PC-9 (cell line): Measurements from ENCODE around the gene GATD1. TPM values are rescaled to one million over a fixed set of nuclear protein-coding genes. Genes with fewer than 3 reads are reported as not detected.

Experiments
- BruUV-seq: library from RNA; stranded (reverse); fragments of 400-500 nt; replicated peaks from 2 replicates; lab custom pipeline; 2021; lab: Mats Ljungman, UMichigan
- CTCF ChIA-PET: fragments of 300-600 bp; sonication (Branson Sonifier 250); formaldehyde crosslinking; loops from one replicate; lab custom pipeline; 2022; ENCODE audit warnings: antibody characterized with exemption; lab: Charles Lee
- POLR2A ChIA-PET: fragments of 300-600 bp; sonication (Branson Sonifier 250); formaldehyde crosslinking; loops from one replicate; lab custom pipeline; 2022; ENCODE audit warnings: antibody characterized with exemption; ENCODE audit not compliant: unreplicated experiment; lab: Charles Lee
- DNase-seq, 2 experiments: peaks; one replicate each; pipeline versions ENCODE4 v3.0.0 to v3.0.0-alpha.2; 2015 to 2022; ENCODE audit warnings: mixed read lengths in 1 of 2
- H2AFZ ChIP-seq: fragments of 200-600 bp; sonication (generic); 2 replicates; pipeline ENCODE4 v1.8.1; 2017; ENCODE audit warnings: antibody characterized with exemption
- H3F3A ChIP-seq: fragments of 200-600 bp; sonication (generic); 2 replicates; pipeline ENCODE4 v1.8.1; 2017; ENCODE audit warnings: antibody characterized with exemption, mild to moderate bottlenecking, low read depth; ENCODE audit not compliant: insufficient read depth
- H3K27ac ChIP-seq: fragments of 200-600 bp; sonication (generic); 2 replicates; pipeline ENCODE4 v1.6.1; 2016; ENCODE audit warnings: mixed run types
- H3K27me3 ChIP-seq: fragments of 200-600 bp; sonication (generic); 2 replicates; pipeline ENCODE4 v1.6.1; 2016; ENCODE audit warnings: low read depth, mixed run types; ENCODE audit not compliant: insufficient read depth
- H3K36me3 ChIP-seq: fragments of 200-600 bp; sonication (generic); 2 replicates; pipeline ENCODE4 v1.6.1; 2016; ENCODE audit warnings: low read depth, mixed run types
- H3K4me1 ChIP-seq: fragments of 200-600 bp; sonication (generic); replicated peaks from 2 replicates; pipeline ENCODE4 v1.6.1; 2016; ENCODE audit warnings: mixed run types; ENCODE audit not compliant: insufficient read depth
- H3K4me2 ChIP-seq: fragments of 200-600 bp; sonication (generic); 2 replicates; pipeline ENCODE4 v1.6.1; 2017; ENCODE audit warnings: mixed run types
- H3K4me3 ChIP-seq: fragments of 200-600 bp; sonication (generic); 2 replicates; pipeline ENCODE4 v1.6.1; 2016; ENCODE audit warnings: mixed run types
- H3K79me2 ChIP-seq: fragments of 200-600 bp; sonication (generic); 2 replicates; pipeline ENCODE4 v1.6.1; 2017; ENCODE audit warnings: low read depth, mixed run types
- H3K9me2 ChIP-seq: fragments of 200-600 bp; sonication (generic); 2 replicates; pipeline ENCODE4 v1.8.1; 2017; ENCODE audit warnings: mild to moderate bottlenecking; ENCODE audit not compliant: insufficient read depth
- H3K9me3 ChIP-seq: fragments of 200-600 bp; sonication (generic); 2 replicates; pipeline ENCODE4 v1.8.1; 2016; ENCODE audit warnings: low read depth; ENCODE audit not compliant: insufficient read depth
- H4K20me1 ChIP-seq: fragments of 200-600 bp; sonication (generic); 2 replicates; pipeline ENCODE4 v1.8.1; 2017; ENCODE audit not compliant: insufficient read depth
- EZH2 ChIP-seq: fragments of 200-600 bp; sonication (generic); IDR thresholded peaks from 2 replicates; pipeline ENCODE4 v1.8.0; 2017; ENCODE audit warnings: antibody characterized with exemption, low read depth
- intact Hi-C: fragments of 100-400 bp; cut with micrococcal nuclease; formaldehyde crosslinking; loops from one replicate; pipeline ENCODE4 v1.10.0; 2022; ENCODE audit not compliant: unreplicated experiment
- total RNA-seq: library from RNA; stranded (reverse); gene quantifications from 2 replicates; pipeline ENCODE4 v1.2.3, GENCODE V29; 2021
- TF ChIP-seq, protein P1 (sequence below): fragments of 200-600 bp; sonication (generic); conservative IDR thresholded peaks from 2 replicates; pipeline ENCODE4 v1.6.1; 2017; ENCODE audit warnings: mixed run types, antibody characterized with exemption, mild to moderate bottlenecking, moderate library complexity

The GATD1 gene
- total RNA-seq, 1 experiment from 2014 or later: 52.7 TPM

GRCh38 chr11:749731-750130, 27.6 kb downstream of the GATD1 start:
- POLR2A ChIA-PET: no interaction called here
- Histone ChIP-seq H3K9me3 (no peaks in the 10 kb centered on the region), H3F3A (peaks cover 32% of the 10 kb centered on the region; the same call in 1 of the 2 replicates), H3K4me3 (peak overlapping the region; percentile 87), H3K27ac (peak overlapping the region; percentile 96; the same call in 1 of the 2 replicates), H2AFZ (no peak overlapping the region), H3K79me2 (peaks cover 75% of the 10 kb centered on the region), H3K4me2 (peak overlapping the region; percentile 93), H3K36me3 (no peaks in the 10 kb centered on the region), H3K4me1 (peaks cover 11% of the 10 kb centered on the region), H4K20me1 (peaks cover 50% of the 10 kb centered on the region), H3K9me2 (no peaks in the 10 kb centered on the region), H3K27me3 (no peaks in the 10 kb centered on the region)
- CTCF ChIA-PET: no interaction called here
- TF ChIP-seq, protein P1, sequence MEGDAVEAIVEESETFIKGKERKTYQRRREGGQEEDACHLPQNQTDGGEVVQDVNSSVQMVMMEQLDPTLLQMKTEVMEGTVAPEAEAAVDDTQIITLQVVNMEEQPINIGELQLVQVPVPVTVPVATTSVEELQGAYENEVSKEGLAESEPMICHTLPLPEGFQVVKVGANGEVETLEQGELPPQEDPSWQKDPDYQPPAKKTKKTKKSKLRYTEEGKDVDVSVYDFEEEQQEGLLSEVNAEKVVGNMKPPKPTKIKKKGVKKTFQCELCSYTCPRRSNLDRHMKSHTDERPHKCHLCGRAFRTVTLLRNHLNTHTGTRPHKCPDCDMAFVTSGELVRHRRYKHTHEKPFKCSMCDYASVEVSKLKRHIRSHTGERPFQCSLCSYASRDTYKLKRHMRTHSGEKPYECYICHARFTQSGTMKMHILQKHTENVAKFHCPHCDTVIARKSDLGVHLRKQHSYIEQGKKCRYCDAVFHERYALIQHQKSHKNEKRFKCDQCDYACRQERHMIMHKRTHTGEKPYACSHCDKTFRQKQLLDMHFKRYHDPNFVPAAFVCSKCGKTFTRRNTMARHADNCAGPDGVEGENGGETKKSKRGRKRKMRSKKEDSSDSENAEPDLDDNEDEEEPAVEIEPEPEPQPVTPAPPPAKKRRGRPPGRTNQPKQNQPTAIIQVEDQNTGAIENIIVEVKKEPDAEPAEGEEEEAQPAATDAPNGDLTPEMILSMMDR: no peak
- no peak for TF ChIP-seq EZH2
- no TSS peak for BruUV-seq
- no peak for DNase-seq
- intact Hi-C loops: loop anchor here (5.0 kb wide), 1 partner anchor 48 kb away; the partner anchor contains the start of gene SLC25A22

DNA sequence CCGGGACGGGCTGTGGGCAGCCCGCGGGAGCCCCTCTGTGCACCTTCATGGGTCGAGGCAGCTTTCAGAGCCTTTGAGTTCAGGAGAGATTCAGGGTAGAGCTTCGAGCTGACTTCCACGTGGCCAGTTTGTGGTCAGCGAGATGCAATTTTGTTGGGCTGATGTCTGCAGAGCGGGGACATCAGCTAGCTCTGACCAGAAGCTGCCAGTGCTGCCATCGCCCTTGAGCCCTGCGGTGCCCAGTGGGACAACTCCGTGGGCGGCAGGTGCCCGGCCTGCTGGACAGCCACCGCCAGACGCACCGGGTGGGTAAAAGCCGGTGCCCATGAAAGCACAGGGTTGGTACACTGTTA, 29.3 kb downstream of the GATD1 start:
- no peaks in the 10 kb centered on the region for H3K27me3 ChIP-seq
- TF ChIP-seq, protein P1: no peak
- TF ChIP-seq EZH2: no peak
- intact Hi-C loops: loop anchor here (5.0 kb wide), 1 partner anchor 49 kb away; the partner anchor contains the start of gene SLC25A22
- H3K79me2 ChIP-seq: peaks cover 57% of the 10 kb centered on the region
- peaks cover 25% of the 10 kb centered on the region; the same call in 1 of the 2 replicates for H3F3A ChIP-seq
- ChIA-PET POLR2A (interaction anchor here (0.6 to 0.7 kb wide), 4 partner anchors 9 to 191 kb away, joined by 3 to 12 read pairs (median 4); no protein-coding TSS in a partner anchor), CTCF (interaction anchor here (0.5 to 1.2 kb wide), 2 partner anchors 21 to 52 kb away, joined by 3 to 7 read pairs; partner anchors contain the start of gene TMEM80)
- no peaks in the 10 kb centered on the region for H3K9me2 ChIP-seq
- H4K20me1 ChIP-seq: peaks cover 32% of the 10 kb centered on the region
- peak overlapping the region; percentile 93 for H3K4me2 ChIP-seq
- no peaks in the 10 kb centered on the region for H3K9me3 ChIP-seq
- peak overlapping the region; percentile 96 for H3K27ac ChIP-seq
- TSS peak; percentile 65 for BruUV-seq
- peaks cover 11% of the 10 kb centered on the region for H3K4me1 ChIP-seq
- peak overlapping the region; percentile 87 for H3K4me3 ChIP-seq
- DNase-seq: no peak
- no peaks in the 10 kb centered on the region for H3K36me3 ChIP-seq
- H2AFZ ChIP-seq: no peak overlapping the region

DNA sequence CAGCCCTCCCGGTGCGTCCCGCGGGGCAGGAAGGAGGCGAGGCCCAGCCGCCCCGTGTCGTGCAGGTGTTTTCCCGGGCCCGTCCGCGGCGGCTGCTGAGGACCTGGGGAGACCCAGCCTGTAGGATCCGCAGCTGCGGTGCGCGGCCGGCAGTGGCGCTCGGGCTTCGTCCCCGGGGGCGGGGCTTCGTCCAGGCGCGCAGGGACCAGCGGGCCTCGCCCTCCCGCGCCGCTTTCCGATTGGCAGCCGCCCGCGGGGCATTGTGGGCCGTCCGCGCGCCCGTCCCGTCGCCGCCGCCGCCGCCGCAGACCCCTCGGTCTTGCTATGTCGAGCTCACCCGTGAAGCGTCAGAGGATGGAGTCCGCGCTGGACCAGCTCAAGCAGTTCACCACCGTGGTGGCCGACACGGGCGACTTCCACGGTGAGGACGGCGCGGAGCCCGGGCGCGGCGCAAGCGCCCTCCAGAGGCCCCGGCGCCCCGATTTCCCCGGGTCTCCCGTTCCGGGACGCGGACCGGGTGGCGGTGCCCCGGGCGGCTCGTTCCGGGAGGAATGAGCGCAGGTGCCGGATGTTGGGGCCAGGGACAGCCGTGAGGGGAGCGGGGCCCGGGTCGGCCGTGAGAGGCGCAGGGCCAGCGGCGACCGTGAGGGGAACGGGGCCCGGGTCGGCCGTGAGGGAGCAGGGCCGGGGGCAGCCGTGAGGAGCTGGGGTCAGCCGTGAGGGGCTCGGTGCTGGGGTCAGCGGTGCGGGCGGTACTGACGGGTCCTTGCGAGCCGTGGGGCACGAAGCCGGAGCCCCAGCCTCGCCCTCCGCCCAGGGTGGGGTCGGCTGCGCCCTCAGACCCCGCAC, 29.9 kb downstream of the GATD1 start, which contains the start of gene TALDO1:
TSS of gene TALDO1 (plus strand) at position 307 of the 849 bp plus-strand sequence. CDS start at position 325, 18 bp downstream.
- CTCF ChIA-PET: interaction anchor here (0.5 kb wide), 1 partner anchor 52 kb away, joined by 3 read pairs; the partner anchor contains the start of gene TMEM80
- peak; percentile 65 to 89 for DNase-seq
- Histone ChIP-seq H3K27ac (peak within 1 kb of the TSS; percentile 96), H3K4me1 (peaks cover 11% of the 10 kb centered on the region), H3F3A (peaks cover 20% of the 10 kb centered on the region; the same call in 1 of the 2 replicates), H3K9me3 (no peaks in the 10 kb centered on the region), H4K20me1 (peaks cover 26% of the 10 kb centered on the region), H3K9me2 (no peaks in the 10 kb centered on the region), H3K4me2 (peak within 1 kb of the TSS; percentile 96), H3K4me3 (peak within 1 kb of the TSS; percentile 87), H3K27me3 (no peaks in the 10 kb centered on the region), H2AFZ (peak within 1 kb of the TSS; percentile 74; the same call in 1 of the 2 replicates), H3K36me3 (no peaks in the 10 kb centered on the region), H3K79me2 (peaks cover 51% of the 10 kb centered on the region)
- BruUV-seq: no TSS peak
- no peak for TF ChIP-seq EZH2
- TF ChIP-seq, protein P1: no peak
- intact Hi-C loops: loop anchor here (1.0 to 5.0 kb wide), 3 partner anchors 19 to 50 kb away; partner anchors contain the start of genes EPS8L2 and SLC25A22
- POLR2A ChIA-PET: interaction anchor here (0.6 to 0.7 kb wide), 5 partner anchors 8 to 378 kb away, joined by 3 to 6 read pairs (median 3); no protein-coding TSS in a partner anchor
